Neural cell (in vitro differentiated cells): ENCODE data around the gene NTN4. TPM values are rescaled to one million over a fixed set of nuclear protein-coding genes. Genes with fewer than 3 reads are reported as not detected.

ENCODE experiments used
- H2AFZ ChIP-seq: fragments of 200-600, 300-800 bp; sonication (generic), shearing (Covaris generic); 2 replicates; pipeline ENCODE4 v1.6.0; 2014; ENCODE audit warnings: low read depth, mild to moderate bottlenecking, antibody characterized with exemption, low read length, moderate library complexity
- H3F3A ChIP-seq: fragments of 200-600 bp; shearing (Covaris generic); 2 replicates; pipeline ENCODE4 v1.6.1; 2016; ENCODE audit warnings: mild to moderate bottlenecking, moderate library complexity, mixed read lengths, antibody characterized with exemption, low read length; ENCODE audit not compliant: insufficient read depth, poor library complexity, severe bottlenecking
- H3K27ac ChIP-seq: fragments of 200-600, 300-800 bp; sonication (generic), shearing (Covaris generic); 2 replicates; pipeline ENCODE4 v1.5.1; 2014; ENCODE audit warnings: mild to moderate bottlenecking, low read length, moderate library complexity
- H3K27me3 ChIP-seq: fragments of 300-800, 200-600 bp; sonication (generic), shearing (Covaris generic); 2 replicates; pipeline ENCODE4 v1.6.0; 2014; ENCODE audit warnings: mild to moderate bottlenecking, low read depth, low read length, moderate library complexity; ENCODE audit not compliant: insufficient read depth
- H3K36me3 ChIP-seq: fragments of 300-800, 200-600 bp; sonication (generic), shearing (Covaris generic); 2 replicates; pipeline ENCODE4 v1.5.1; 2014; ENCODE audit warnings: mild to moderate bottlenecking, antibody characterized with exemption, low read length, moderate library complexity; ENCODE audit not compliant: insufficient read depth
- H3K4me2 ChIP-seq: fragments of 300-800, 200-600 bp; sonication (generic), shearing (Covaris generic); 2 replicates; pipeline ENCODE4 v1.6.0; 2014; ENCODE audit warnings: mild to moderate bottlenecking, low read length
- H3K4me3 ChIP-seq: fragments of 300-800, 200-600 bp; sonication (generic), shearing (Covaris generic); 2 replicates; pipeline ENCODE4 v1.5.1; 2014; ENCODE audit warnings: mild to moderate bottlenecking, low read length, moderate library complexity
- H3K79me2 ChIP-seq: fragments of 200-600 bp; shearing (Covaris generic); replicated peaks from 2 replicates; pipeline ENCODE4 v1.6.0; 2014; ENCODE audit warnings: mild to moderate bottlenecking, low read length, moderate library complexity; ENCODE audit not compliant: insufficient read depth
- H3K9ac ChIP-seq: fragments of 300-800, 200-600 bp; sonication (generic), shearing (Covaris generic); 2 replicates; pipeline ENCODE4 v1.6.1; 2016; ENCODE audit warnings: mild to moderate bottlenecking, low read length, mixed read lengths
- H3K9me2 ChIP-seq: fragments of 200-600 bp; shearing (Covaris generic); 2 replicates; pipeline ENCODE4 v1.6.1; 2016; ENCODE audit warnings: mild to moderate bottlenecking, low read length, mixed read lengths; ENCODE audit not compliant: insufficient read depth
- H3K9me3 ChIP-seq: fragments of 200-600, 300-800 bp; sonication (generic), shearing (Covaris generic); 2 replicates; pipeline ENCODE4 v1.6.1; 2016; ENCODE audit warnings: mild to moderate bottlenecking, mixed run types, low read length, moderate library complexity, mixed read lengths
- H4K20me1 ChIP-seq: fragments of 200-600 bp; shearing (Covaris generic); 2 replicates; pipeline ENCODE4 v1.6.1; 2016; ENCODE audit warnings: mild to moderate bottlenecking, mixed run types; ENCODE audit not compliant: insufficient read depth
- CTCF ChIP-seq: fragments of 450-650 bp; IDR thresholded peaks from 2 replicates; pipeline ENCODE4 v1.5.1; 2014; ENCODE audit warnings: antibody characterized with exemption, mild to moderate bottlenecking, moderate library complexity; ENCODE audit not compliant: poor library complexity, severe bottlenecking
- EP300 ChIP-seq: fragments of 450-650 bp; conservative IDR thresholded peaks from 2 replicates; pipeline ENCODE4 v1.6.1; 2014; ENCODE audit warnings: antibody characterized with exemption, mild to moderate bottlenecking, moderate library complexity; ENCODE audit not compliant: poor library complexity, severe bottlenecking
- EZH2 ChIP-seq: fragments of 200-600, 300-800 bp; shearing (Covaris generic), sonication (generic); IDR thresholded peaks from 2 replicates; pipeline ENCODE4 v1.6.1; 2014; ENCODE audit warnings: antibody characterized with exemption, low read length, borderline replicate concordance, mild to moderate bottlenecking; ENCODE audit not compliant: insufficient read depth, poor library complexity, severe bottlenecking
- MXI1 ChIP-seq: fragments of 450-650 bp; conservative IDR thresholded peaks from 2 replicates; pipeline ENCODE4 v1.6.1; 2014; ENCODE audit warnings: antibody characterized with exemption, mild to moderate bottlenecking; ENCODE audit not compliant: poor library complexity, severe bottlenecking
- POLR2AphosphoS5 ChIP-seq: IDR thresholded peaks from 2 replicates; pipeline ENCODE4 v1.6.1; 2012
- RAD21 ChIP-seq: fragments of 450-650 bp; conservative IDR thresholded peaks from 2 replicates; pipeline ENCODE4 v1.6.1; 2014; ENCODE audit warnings: antibody characterized with exemption, mild to moderate bottlenecking, moderate library complexity
- REST ChIP-seq: IDR thresholded peaks from 2 replicates; pipeline ENCODE4 v1.6.1; 2012; ENCODE audit warnings: borderline replicate concordance
- SMC3 ChIP-seq: fragments of 450-650 bp; conservative IDR thresholded peaks from 2 replicates; pipeline ENCODE4 v1.6.1; 2014; ENCODE audit warnings: antibody characterized with exemption, mild to moderate bottlenecking, moderate library complexity; ENCODE audit not compliant: poor library complexity
- TAF1 ChIP-seq: IDR thresholded peaks from 2 replicates; pipeline ENCODE4 v1.6.1; 2012; ENCODE audit warnings: low read depth
- polyA plus RNA-seq: library from polyadenylated mRNA; depleted of rRNA; stranded (reverse); fragments of >200 nt; gene quantifications from 2 replicates; pipeline ENCODE4 v1.2.3, GENCODE V29; 2014

NTN4 gene
- polyA plus RNA-seq, 1 donor from 2014 or later: 12.4 TPM

- Histone ChIP-seq H3K4me2 (no peak overlapping the region), H3K9me3 (no peaks in the 10 kb centered on the region), H3K9me2 (no peaks in the 10 kb centered on the region), H3K4me3 (no peak overlapping the region), H3K27ac (no peak overlapping the region), H3K79me2 (no peaks in the 10 kb centered on the region), H2AFZ (no peak overlapping the region), H4K20me1 (no peaks in the 10 kb centered on the region), H3K9ac (no peak overlapping the region), H3K27me3 (no peaks in the 10 kb centered on the region), H3F3A (no peaks in the 10 kb centered on the region), H3K36me3 (no peaks in the 10 kb centered on the region)
- TF ChIP-seq SMC3 (no peak), TAF1 (no peak), RAD21 (no peak), EZH2 (no peak), MXI1 (no peak), CTCF (no peak)
Observed at GRCh38 chr12:95703986-95704385, 86.6 kb downstream of the NTN4 start.

- no peaks in the 10 kb centered on the region for H3K79me2 ChIP-seq
- H2AFZ ChIP-seq: no peak overlapping the region
- no peaks in the 10 kb centered on the region for H3F3A ChIP-seq
- H3K9me2 ChIP-seq: no peaks in the 10 kb centered on the region
- H3K4me2 ChIP-seq: no peak overlapping the region
- no peaks in the 10 kb centered on the region for H4K20me1 ChIP-seq
- H3K4me3 ChIP-seq: no peak overlapping the region
- no peaks in the 10 kb centered on the region for H3K9me3 ChIP-seq
- H3K36me3 ChIP-seq: no peaks in the 10 kb centered on the region
- no peak overlapping the region for H3K9ac ChIP-seq
- no peaks in the 10 kb centered on the region for H3K27me3 ChIP-seq
- no peak overlapping the region for H3K27ac ChIP-seq
- TF ChIP-seq RAD21 (no peak), EP300 (no peak), TAF1 (no peak), CTCF (no peak), EZH2 (no peak), MXI1 (no peak), REST (no peak), POLR2AphosphoS5 (no peak), SMC3 (no peak)
Observed at GRCh38 chr12:95701722-95702418, 88.7 kb downstream of the NTN4 start.
